Skeletal muscle tissue (tissue), 4 donors: Measurements from ENCODE around the gene UBQLN4. TPM values are rescaled to one million over a fixed set of nuclear protein-coding genes. Genes with fewer than 3 reads are reported as not detected.
A peak's percentile ranks its signal among the peaks of the same experiment; 100 is the strongest.

ENCODE experiments used
- H3K27ac ChIP-seq: one replicate; pipeline ENCODE4 v1.7.0; 2013; ENCODE audit warnings: mild to moderate bottlenecking, low read depth, low read length, inconsistent platforms
- H3K27me3 ChIP-seq, 3 donors: one replicate each; pipeline ENCODE4 v1.7.0; 2013; ENCODE audit warnings: low read length in 3 of 3; ENCODE audit not compliant: control insufficient read depth in 3 of 3, insufficient read depth in 3 of 3
- H3K36me3 ChIP-seq, 3 donors: one replicate each; pipeline ENCODE4 v1.7.0; 2013; ENCODE audit warnings: low read length in 3 of 3; ENCODE audit not compliant: control insufficient read depth in 3 of 3, insufficient read depth in 3 of 3
- H3K4me1 ChIP-seq, 3 donors: one replicate each; pipeline ENCODE4 v1.7.0; 2013; ENCODE audit warnings: low read length in 3 of 3, mild to moderate bottlenecking in 3 of 3; ENCODE audit not compliant: control insufficient read depth in 3 of 3, insufficient read depth in 3 of 3
- H3K4me3 ChIP-seq, 3 donors: one replicate each; pipeline ENCODE4 v1.7.0; 2013; ENCODE audit warnings: low read length in 3 of 3
- H3K9ac ChIP-seq, 3 donors: one replicate each; pipeline ENCODE4 v1.7.0; 2013; ENCODE audit warnings: low read length in 3 of 3, mild to moderate bottlenecking in 3 of 3, moderate library complexity in 2 of 3, low read depth in 1 of 3
- H3K9me3 ChIP-seq, 3 donors: one replicate each; pipeline ENCODE4 v1.7.0; 2013; ENCODE audit warnings: low read length in 3 of 3; ENCODE audit not compliant: control insufficient read depth in 3 of 3
- total RNA-seq: library from RNA; depleted of rRNA; stranded (reverse); fragments of >200 nt; gene quantifications from one replicate; pipeline ENCODE4 v1.2.3, GENCODE V29; 2014
- donor health status: Osteomylitis.

The UBQLN4 gene
- total RNA-seq, 1 donor from 2014 or later = 15.7 TPM

- Histone ChIP-seq H3K9me3 (no peaks in the 10 kb centered on the region), H3K27ac (no peak overlapping the region), H3K4me3 (peak overlapping the region; percentile 32 to 60 (median 54)), H3K4me1 (peaks cover 5 to 12% (median 8%) of the 10 kb centered on the region in 3 donors), H3K9ac (peak overlapping the region in 2 of 3 donors; percentile 45 to 51), H3K36me3 (no peaks in the 10 kb centered on the region), H3K27me3 (no peaks in the 10 kb centered on the region)
These were observed 27.8 kb upstream of the UBQLN4 start for GRCh38 chr1:156081180-156081916.

GRCh38 chr1:156080863-156081179, 27.2 kb upstream of the UBQLN4 start:
- H3K27ac ChIP-seq = no peak overlapping the region
- H3K27me3 ChIP-seq = no peaks in the 10 kb centered on the region
- no peaks in the 10 kb centered on the region for H3K36me3 ChIP-seq
- no peaks in the 10 kb centered on the region for H3K9me3 ChIP-seq
- H3K9ac ChIP-seq = no peak overlapping the region
- H3K4me3 ChIP-seq = no peak overlapping the region
- H3K4me1 ChIP-seq = peaks cover 5 to 14% (median 8%) of the 10 kb centered on the region in 3 donors

- Histone ChIP-seq H3K4me3 (no peak overlapping the region), H3K9me3 (no peaks in the 10 kb centered on the region), H3K27ac (no peak overlapping the region), H3K36me3 (no peaks in the 10 kb centered on the region), H3K27me3 (no peaks in the 10 kb centered on the region), H3K4me1 (peaks cover 5 to 19% (median 8%) of the 10 kb centered on the region in 3 donors), H3K9ac (no peak overlapping the region)
These were observed 26.8 kb upstream of the UBQLN4 start for GRCh38 chr1:156080241-156080862.

GRCh38 chr1:156079762-156080161, 26.2 kb upstream of the UBQLN4 start:
- H3K9me3 ChIP-seq = no peaks in the 10 kb centered on the region
- H3K27me3 ChIP-seq = no peaks in the 10 kb centered on the region
- H3K36me3 ChIP-seq = no peaks in the 10 kb centered on the region
- H3K9ac ChIP-seq = no peak overlapping the region
- H3K27ac ChIP-seq = no peak overlapping the region
- no peak overlapping the region for H3K4me3 ChIP-seq
- peaks cover 5 to 24% (median 8%) of the 10 kb centered on the region in 3 donors for H3K4me1 ChIP-seq

- Histone ChIP-seq H3K4me3 (no peak overlapping the region), H3K27ac (no peak overlapping the region), H3K36me3 (no peaks in the 10 kb centered on the region), H3K4me1 (peaks cover 5 to 24% (median 8%) of the 10 kb centered on the region in 3 donors), H3K9me3 (no peaks in the 10 kb centered on the region), H3K9ac (no peak overlapping the region), H3K27me3 (no peaks in the 10 kb centered on the region)
These were observed 25.1 kb upstream of the UBQLN4 start for GRCh38 chr1:156078728-156079127.

DNA sequence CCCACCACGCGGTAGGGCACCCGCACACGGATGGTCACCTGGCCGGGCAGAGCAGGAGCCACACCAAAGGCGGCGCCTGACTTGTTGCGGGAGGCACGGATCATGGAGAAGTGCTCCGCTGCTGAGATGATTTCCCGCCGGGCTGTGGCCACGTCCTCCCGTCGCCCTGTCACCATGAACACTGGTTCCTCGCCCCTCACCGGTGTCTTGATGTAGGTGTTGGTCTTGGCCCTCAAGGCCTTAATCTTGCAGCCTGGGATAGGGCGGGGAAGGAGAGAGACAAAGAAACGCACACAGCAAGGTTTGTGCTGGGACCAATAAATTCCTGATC, 23.8 kb upstream of the UBQLN4 start:
- Histone ChIP-seq H3K9ac (no peak overlapping the region), H3K27ac (no peak overlapping the region), H3K9me3 (no peaks in the 10 kb centered on the region), H3K4me1 (peaks cover 0 to 21% (median 4%) of the 10 kb centered on the region in 3 donors), H3K36me3 (no peaks in the 10 kb centered on the region), H3K27me3 (no peaks in the 10 kb centered on the region), H3K4me3 (no peak overlapping the region)

GRCh38 chr1:156076609-156077429, 23.2 kb upstream of the UBQLN4 start:
- H3K9me3 ChIP-seq = no peaks in the 10 kb centered on the region
- no peaks in the 10 kb centered on the region for H3K27me3 ChIP-seq
- H3K27ac ChIP-seq = no peak overlapping the region
- peak overlapping the region in 2 of 3 donors; percentile 33 to 51 for H3K9ac ChIP-seq
- H3K4me1 ChIP-seq = peaks cover 0 to 21% (median 4%) of the 10 kb centered on the region in 3 donors
- H3K4me3 ChIP-seq = peak overlapping the region; percentile 6 to 64 (median 36)
- H3K36me3 ChIP-seq = no peaks in the 10 kb centered on the region

DNA sequence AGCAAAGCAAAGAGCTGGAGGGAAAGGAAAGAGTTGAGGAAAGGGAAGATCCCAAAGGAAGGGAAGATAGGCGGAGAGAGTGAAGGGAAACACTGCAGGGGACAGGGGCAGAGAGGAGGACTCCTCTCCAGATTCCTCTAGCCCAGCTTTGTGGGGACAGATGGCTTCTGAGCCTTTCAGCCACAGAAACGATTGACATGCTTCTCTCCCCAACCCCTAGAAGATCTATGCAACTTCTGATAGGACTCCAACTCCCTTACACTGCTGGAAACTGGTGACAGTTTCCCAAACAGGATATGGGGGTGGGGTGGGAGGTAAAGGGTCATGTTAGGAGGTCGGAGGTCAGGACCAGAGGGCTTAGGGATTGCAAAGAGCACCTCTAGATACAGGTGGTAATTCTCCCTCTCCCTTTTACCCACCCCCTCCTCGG, 22.2 kb upstream of the UBQLN4 start:
- H3K36me3 ChIP-seq = no peaks in the 10 kb centered on the region
- peak overlapping the region in 1 of 3 donors; percentile 64 for H3K4me3 ChIP-seq
- no peak overlapping the region for H3K27ac ChIP-seq
- H3K27me3 ChIP-seq = no peaks in the 10 kb centered on the region
- no peak overlapping the region for H3K9ac ChIP-seq
- peaks cover 0 to 16% (median 0%) of the 10 kb centered on the region in 3 donors for H3K4me1 ChIP-seq
- no peaks in the 10 kb centered on the region for H3K9me3 ChIP-seq

DNA sequence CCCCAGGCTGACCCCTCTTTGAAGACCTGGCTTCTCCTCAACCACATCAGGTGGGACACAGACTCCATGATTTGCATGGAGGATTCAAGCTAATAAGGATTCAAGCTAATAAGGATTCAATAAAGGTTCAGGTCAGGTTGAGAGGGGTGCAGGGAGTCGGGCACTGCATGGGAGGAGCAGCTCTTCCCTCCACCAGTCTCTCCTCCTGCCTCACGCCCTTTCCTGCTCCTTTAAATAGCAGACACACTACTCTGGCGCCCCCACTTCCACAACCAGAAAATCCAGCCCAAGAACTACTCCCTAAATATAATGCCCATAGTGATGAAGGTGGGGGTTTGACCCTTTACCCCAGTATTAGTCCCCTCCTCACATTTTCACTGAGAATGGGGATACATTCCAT, 21.6 kb upstream of the UBQLN4 start:
- Histone ChIP-seq H3K27me3 (no peaks in the 10 kb centered on the region), H3K4me1 (peaks cover under 1 to 16% (median 2%) of the 10 kb centered on the region in 3 donors), H3K9ac (no peak overlapping the region), H3K4me3 (no peak overlapping the region), H3K36me3 (no peaks in the 10 kb centered on the region), H3K27ac (no peak overlapping the region), H3K9me3 (no peaks in the 10 kb centered on the region)

DNA sequence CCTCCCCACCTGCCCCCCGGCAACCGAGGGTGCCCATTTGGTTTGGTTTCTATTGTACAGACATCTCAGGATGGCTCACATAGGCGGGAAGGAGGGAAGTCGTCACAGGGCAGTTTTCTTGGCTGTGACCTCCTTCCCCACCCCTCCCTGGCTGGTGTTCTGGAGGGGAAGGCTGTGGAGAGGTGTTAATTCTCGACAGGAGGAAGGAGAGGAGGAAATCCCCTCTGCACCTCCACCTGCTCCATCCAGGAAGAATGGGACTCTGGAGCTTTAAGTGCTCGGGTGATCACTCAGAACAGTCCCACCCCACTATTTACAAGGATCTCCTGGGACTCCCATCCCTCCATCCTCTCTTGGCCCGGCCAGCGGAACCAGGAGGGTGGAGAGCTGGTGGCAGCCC, 21.1 kb upstream of the UBQLN4 start:
- H3K27ac ChIP-seq = no peak overlapping the region
- no peaks in the 10 kb centered on the region for H3K27me3 ChIP-seq
- no peaks in the 10 kb centered on the region for H3K9me3 ChIP-seq
- no peaks in the 10 kb centered on the region for H3K36me3 ChIP-seq
- H3K4me1 ChIP-seq = peaks cover 6 to 16% (median 7%) of the 10 kb centered on the region in 3 donors
- no peak overlapping the region for H3K4me3 ChIP-seq
- H3K9ac ChIP-seq = no peak overlapping the region
